NOMO-1 (cell line): Measurements from ENCODE around the gene UBR3.
"Not testable (repeated sequence)": the region's sequence is repeated elsewhere in the genome, so short reads cannot be mapped to it uniquely, and the experiment has no call there.

Experiments
- DNase-seq, 2 experiments: peaks; one replicate each; lab custom pipeline; 2025; ENCODE audit not compliant: unreplicated experiment in 2 of 2; lab: John Stamatoyannopoulos, UW

Gene UBR3

DNA sequence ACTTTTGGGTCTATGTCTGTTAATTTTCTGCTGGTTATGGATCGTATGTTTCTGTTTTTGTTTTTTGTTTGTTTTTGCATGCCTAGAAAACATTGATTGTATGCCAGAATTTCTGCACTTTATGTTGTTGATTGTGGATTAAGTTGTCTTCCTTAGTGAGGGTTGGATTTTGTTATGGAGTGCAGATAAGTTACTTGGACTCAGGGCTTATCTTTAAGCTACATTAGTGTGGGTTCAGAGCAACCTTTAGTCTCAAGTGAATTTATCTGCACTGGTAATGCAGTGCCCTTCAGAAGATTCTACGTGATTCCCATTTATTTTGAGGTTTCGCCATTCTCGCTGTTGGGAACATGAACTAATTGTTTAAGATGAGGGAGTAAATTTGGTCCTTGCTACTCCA lies 32.9 kb downstream of the UBR3 start:
- DNase-seq = no peak

DNA sequence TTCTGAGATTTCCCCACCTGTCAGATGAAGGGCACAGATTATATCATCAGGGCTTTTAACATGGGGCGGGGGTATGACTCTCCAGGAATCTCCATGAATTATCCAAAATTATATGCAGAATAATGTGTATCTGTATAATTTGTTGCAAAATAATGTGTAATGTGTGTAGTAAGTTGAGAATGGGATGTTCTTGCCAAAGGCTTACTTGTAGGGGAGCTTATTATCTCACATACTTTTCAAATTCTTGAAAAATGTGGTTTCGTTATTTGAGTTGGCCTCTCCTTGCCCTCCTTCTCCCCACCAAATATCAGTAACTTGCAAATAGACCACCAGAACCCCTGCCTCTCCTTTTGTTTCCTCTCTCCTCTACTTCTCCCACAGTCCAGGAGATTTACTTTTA lies 35.6 kb downstream of the UBR3 start:
- DNase-seq = no peak

DNA sequence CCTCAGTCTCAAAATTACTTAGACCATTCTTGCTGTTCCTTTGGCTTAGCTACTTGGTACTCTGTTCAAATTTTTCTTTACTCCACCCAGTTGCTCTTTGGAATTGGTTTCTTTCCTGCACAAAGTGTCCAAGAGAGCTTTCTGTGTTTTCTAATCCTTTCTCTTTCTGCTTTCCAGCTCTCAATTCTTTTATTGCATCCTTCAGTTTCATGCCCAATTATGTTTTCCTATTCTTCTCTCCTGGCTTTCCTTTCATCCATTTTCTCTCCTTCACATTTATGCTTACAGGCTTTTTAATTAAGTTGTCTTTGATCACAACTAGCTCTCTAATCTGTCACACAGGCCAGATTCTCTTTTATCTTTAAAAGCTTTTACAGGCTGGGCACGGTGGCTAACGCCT lies 38.2 kb downstream of the UBR3 start:
- DNase-seq = no peak

DNA sequence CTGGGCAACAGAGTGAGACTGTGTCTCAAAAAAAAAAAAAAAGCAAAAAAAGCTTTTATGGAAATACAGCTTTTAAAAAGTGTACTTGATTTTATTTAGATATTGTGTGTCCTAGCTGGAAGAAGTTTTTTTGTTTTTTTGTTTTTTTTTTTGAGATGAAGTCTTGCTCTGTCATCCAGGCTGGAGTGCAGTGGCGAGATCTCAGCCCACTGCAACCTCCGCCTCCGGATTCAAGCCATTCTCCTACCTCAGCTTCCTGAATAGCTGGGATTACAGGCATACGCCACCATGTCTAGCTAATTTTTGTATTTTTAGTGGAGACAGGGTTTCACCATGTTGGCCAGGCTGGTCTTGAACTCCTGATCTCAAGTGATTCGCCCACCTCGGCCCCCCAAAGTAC lies 39.0 kb downstream of the UBR3 start:
- DNase-seq = not testable (repeated sequence)

DNA sequence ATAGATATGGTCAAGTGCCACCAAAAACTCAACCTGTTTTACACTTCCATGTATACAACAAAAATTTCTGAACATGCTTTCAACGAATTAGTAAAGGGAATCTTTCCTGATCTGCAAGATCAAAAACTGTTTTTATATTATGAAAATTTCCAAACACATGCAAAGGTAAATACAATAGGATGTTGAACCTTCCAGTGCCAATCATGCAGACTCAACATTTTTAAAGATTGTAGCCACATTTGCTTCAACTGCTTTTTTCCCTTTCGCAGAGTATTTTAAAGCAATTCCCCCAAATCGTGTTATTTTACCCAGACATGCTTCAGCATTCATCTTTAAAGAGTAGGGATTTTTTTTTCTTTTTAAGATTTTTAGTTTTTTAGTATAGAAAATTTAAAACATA lies 40.3 kb downstream of the UBR3 start:
- DNase-seq = no peak

DNA sequence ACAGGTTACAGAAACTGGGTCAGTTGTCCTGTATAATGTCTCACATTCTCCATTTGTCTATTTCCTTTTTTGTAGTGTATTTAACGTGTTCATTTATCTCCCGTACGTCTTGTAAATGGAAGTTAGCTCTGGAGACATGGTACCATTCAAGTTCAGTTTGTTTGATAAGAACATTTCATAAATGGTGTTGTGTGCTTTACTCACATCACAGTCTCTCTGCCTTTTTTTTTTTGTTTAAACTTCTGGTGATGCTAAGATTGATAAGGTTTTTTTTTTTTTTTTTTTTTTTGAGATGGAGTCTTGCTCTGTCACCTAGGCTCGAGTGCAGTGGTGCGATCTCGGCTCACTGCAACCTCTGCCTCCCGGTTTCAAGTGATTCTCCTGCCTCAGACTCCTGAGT lies 41.7 kb downstream of the UBR3 start:
- no peak for DNase-seq

DNA sequence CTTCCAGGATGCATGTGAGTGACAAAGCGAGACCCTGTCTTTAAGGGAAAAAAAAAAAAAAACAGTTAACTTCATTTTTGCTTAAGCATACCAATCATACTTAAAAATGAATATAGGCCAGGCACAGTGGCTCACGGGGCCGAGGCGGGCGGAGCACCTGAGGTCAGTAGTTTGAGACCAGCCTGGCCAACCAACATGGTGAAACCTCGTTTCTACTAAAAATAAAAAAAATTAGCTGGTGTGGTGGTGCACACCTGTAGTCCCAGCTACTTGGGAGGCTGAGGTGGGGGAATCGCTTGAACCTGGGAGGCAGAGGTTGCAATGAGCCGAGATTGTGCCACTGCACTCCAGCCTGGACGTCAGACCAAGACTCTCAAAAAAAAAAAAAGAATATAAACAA lies 44.1 kb downstream of the UBR3 start:
- not testable (repeated sequence) for DNase-seq

DNA sequence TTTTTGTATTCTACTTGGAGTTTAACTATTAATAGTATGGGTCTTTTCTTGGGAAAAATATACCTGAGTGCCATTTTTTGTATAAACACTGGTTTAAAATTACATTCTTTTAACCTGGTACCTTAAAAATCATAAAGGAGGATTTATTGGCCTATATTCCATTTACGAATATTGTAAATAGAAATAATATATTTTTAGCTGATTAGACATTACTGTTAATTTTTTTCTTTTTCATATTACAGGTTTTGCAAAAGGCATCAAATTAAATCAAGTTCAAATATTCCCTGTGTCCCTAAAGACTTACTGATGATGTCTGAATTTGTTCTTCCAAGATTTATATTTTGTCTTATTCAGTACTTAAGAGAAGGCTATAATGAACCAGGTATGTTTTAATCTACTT lies 44.7 kb downstream of the UBR3 start:
- DNase-seq = no peak

DNA sequence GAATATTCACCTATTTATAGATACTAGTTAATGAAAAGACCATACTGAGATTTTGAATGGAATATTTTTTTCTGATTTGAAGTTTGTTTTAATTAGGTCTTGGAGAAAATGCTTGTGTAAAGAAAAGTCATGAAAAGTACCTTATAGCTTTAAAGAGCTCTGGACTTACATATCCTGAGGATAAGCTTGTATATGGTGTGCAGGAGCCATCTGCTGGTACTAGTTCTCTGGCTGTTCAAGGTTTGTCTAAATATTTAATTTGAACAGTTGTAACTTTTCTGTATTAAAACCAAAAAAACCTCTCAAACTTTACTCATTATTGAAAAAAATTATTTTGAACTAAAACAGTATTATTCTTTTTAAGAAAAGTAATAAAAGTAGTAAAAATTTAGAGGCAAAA lies 50.1 kb downstream of the UBR3 start:
- no peak for DNase-seq

DNA sequence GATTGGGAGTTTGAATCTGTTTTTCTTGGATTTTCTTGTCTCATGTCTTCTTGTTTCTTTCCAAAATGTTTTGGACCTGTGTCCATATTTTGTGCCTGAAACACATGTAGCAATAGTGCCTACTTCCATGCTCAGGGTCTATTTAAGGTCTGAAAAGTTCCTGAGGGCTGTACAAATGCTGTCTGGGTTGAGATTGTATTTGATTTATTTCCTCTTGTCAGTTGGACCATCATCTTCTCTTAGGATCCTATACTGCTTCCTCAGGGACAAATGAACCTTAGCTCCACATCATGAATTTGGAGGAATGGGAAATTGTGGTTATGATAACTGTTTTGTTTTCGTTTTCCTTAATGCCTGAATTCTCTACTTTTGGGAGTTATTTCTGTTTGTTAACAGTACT lies 59.9 kb downstream of the UBR3 start:
- no peak for DNase-seq

DNA sequence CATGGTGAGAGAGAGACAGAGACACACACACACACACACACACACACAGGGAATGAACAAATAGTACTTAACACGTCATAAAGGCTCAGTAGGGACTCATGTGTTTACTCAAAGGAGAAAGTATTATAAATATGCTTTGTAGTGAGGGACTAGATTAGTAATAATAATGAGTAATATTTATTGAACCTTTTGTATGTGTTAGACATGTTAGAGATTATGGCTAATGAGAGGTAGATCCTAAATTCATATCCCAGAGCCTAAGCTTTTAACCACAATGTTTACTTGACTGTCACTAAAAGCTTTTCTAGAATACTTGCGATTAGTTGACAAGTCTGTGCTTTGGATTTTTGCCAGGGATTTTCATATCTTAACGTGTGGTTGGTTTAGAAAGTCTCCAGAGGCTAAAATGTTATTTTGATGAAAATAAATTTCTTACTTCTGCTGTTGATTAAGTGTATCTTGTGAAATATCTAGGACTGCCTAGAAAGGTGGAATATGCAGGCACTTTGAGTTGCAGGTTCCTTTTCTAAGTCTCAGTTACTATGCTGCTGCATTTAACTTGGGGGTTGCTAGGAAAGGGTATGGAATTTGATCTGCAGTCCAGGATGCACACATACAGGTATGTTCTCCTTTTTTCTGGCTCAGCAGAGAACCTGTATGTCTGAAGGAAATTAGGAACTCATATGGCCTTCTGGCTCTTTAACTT lies 64.5 kb downstream of the UBR3 start:
- no peak for DNase-seq

DNA sequence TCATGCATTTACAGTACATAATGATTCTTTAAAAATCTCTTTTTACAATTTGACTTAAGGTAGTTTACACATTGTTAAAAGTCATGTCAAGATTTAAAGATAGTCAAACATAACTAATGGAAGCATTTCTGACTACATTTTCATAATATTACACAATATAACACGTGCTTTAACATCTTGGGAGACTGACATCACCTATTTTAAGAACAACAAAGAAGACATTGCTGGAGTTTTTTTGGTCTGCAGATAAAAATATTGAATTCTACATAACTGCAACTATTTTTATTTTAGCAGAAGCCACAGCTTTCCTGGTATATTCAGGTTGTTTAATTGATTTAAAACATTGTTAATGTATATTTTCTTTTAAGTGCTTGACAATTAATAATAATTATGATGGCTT lies 65.7 kb downstream of the UBR3 start:
- no peak for DNase-seq

DNA sequence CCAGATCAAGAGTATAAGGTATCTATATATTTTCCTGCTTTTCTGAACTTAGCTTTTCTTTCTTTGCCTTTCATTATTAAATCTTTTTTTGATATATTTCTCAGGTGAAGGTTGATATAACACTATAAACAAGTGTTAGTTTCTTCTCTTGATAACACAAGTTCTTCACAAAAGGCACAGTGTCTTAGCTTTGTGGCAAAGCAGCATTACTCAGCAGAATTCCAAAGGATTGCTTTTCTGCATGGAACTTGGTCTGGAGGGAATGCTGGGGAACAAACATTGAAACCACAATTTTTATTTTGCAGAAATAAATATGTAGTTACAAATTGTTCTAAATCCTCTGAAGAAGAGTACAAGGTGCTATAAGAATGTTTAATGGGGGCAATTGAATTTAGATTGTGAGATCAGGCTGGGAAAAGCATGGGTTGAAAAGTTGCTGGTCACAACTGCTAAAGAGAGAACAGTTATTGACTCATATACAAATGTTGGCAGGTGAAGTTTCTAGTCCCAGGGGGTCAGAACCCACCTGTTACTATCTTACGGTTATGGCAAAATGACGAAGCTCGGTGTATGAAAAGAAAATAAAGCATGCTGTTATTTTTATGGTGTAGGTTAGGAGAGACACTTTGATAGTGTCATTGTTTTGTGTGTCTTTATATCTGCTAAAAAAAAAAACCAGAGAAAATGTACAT lies 68.2 kb downstream of the UBR3 start:
- DNase-seq = no peak

DNA sequence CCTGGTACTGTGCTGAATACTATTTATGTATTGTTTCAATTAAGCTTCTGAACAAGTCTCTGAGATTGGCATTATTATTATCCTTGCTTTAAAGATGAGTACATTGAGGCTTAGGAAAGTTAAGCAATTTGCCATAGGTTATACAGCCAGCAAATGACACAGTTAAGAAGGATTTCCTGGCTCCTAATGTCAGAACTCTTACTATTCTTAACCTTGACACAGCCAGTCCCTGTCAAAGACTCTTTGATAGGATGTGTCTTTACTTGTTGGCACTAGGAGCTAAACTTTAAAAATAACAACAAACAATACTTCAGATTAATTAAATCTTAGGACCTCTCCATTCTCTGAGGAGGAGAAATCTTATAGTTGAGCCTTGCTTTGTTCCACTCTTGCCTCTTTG lies 70.6 kb downstream of the UBR3 start:
- no peak for DNase-seq

DNA sequence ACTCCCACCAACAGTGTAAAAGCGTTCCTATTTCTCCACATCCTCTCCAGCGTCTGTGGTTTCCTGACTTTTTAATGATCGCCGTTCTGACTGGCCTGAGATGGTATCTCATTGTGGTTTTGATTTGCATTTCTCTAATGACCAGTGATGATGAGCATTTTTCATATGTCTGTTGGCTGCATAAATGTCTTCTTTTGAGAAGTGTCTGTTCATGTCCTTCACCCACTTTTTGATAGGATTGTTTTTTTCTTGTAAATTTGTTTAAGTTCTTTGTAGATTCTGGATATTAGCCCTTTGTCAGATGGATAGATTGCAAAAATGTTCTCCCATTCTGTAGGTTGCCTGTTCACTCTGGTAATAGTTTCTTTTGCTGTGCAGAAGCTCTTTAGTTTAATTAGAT lies 72.8 kb downstream of the UBR3 start:
- DNase-seq = not testable (repeated sequence)

DNA sequence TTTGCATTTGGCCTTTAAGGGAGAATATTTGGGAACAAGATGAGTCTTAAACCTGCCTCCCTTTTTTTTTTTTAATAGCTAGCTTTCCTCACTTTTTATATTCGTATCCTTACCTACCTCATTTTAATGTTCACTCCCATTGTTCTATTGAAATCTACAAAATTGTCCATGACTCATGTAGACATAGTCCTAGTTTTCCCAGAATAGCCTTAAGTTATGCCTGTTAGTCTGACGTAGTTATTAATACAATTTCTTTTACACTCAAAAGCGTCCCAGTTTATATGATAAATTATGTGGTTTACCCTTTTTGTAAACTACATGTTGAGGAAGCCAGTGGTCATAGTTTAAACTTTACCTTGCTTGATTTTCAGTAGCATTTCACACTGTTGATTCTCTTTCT lies 73.4 kb downstream of the UBR3 start:
- DNase-seq = no peak

DNA sequence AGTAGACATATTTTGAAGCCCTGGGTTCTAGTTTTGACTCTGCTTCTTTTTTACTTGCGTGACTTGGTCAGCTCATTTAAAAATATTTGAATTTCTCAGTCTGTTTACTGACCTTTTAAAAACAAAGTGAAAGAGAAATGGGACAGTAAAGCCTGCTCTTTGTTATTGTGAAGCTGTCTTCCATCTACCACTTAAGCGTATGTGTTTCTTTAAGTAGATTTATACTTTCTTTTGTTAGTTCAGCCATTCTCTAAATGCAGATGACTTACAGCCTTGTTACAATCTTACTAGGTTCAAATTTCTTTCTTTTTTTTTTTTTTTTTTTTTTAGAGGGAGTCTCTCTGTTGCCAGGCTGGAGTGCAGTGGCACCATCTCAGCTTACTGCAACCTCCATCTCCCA lies 79.5 kb downstream of the UBR3 start:
- no peak for DNase-seq

DNA sequence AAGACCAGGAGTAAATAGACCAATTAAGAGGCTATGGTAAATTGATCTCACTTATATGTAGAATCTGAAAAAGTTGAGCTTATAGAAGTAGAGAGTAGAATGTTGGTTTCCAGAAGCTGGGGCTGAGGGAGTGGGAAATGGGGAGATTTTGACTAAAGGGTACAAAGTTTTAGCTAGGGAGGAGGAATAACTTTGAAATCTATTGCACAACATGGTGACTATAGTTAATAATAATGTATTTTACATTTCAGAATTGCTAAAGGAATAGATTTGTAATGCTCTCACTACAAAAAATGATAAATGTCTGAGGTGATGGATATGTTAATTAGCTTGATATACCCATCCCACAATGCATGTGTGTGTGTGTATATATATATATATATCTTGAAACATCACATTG lies 82.1 kb downstream of the UBR3 start:
- no peak for DNase-seq

DNA sequence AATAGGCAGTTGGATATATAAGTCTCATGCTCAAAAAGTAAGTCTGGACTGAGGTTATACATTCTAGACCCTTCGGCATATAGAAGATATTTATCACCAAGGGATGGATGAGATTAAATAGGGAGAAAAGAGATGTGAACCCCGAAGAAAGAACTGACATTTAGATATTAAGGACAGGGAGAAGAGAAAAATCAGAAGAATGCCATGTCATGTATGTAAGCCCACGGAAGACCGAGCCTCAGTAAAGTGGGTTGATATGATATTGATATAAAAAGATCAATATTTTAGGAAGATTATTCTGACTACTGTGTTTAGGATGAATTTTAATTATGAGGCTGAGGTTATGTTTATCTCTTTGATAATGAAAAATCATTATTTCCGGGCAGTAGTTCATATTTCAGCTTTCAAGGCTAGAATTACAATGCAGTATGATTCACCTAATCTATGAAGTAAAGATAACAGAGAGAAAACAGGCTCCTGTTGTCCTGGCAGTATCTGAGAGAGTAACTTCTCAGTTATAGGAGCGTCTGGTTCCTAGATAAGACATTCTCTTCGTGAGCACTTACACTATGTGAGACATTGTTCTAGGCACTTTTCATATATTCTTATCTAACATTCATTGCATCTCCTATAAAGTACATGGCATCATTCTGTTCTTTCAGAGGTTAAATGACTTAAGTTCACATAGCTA lies 83.0 kb downstream of the UBR3 start:
- DNase-seq = no peak

DNA sequence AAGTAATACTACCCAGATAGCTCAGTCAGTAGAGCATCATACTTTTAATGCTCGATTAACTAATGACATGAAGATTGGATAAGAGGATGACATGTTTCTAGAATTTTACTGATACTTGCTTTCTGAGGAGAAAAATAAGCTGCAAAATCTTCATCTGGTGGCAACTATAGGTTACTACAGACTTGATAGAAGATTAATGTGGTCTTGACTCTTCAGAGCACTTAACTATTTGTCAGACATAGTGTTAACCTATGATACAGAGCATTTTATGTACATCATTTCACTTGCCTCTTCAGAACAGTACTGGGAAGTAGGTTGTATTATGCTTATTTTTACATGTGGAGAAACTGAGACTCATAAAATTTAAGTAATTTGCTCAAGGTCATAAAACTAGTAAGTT lies 83.9 kb downstream of the UBR3 start:
- DNase-seq = no peak

DNA sequence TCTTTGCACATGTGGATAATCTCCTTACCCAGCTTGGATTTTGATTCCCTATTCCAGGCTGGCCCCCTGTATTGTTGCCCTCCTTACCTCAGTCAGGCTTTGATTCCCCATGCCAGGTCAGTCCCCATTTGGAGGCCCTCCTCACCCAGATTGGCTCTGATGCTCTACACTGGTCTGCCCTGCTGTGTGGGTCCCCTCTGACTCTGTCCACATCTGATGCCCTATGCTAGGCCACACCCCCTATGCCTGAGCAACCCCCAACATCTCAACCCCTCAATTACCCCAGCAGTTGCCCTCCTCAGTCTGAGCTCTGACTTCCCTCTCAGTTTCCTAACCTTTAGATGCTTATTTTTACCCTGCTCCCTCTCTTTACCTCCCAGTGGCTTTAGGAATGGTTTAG lies 89.4 kb downstream of the UBR3 start:
- no peak for DNase-seq

DNA sequence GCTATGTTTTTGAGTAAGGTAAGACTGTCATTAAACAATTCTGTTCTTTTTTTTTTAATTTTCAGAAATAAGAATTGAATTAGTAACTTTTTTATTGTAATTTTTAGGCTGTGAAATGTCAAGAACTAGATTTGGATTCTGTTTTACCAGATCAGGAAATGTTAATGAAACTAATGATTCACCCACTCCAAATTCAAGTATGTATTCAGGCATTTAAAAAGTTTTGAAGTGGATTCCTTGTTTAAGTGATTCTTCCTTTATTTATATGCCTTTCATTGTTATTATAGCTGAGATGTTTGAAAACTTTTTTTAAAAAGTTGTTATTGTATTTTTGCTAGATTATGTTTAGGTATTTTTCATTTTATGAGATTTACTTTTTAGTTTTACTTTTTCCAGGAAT lies 96.7 kb downstream of the UBR3 start:
- no peak for DNase-seq
